Smooth muscle cell (in vitro differentiated cells): Measurements from ENCODE around the gene KRT34. TPM values are rescaled to one million over a fixed set of nuclear protein-coding genes. Genes with fewer than 3 reads are reported as not detected.

ENCODE experiments used
- DNase-seq: peaks from one replicate; lab custom pipeline; 2025; ENCODE audit not compliant: unreplicated experiment; lab: John Stamatoyannopoulos, UW
- H2AFZ ChIP-seq: fragments of 200-600 bp; sonication (generic); 2 replicates; pipeline ENCODE4 v1.6.0; 2016; ENCODE audit warnings: antibody characterized with exemption, low read depth, mild to moderate bottlenecking
- H3F3A ChIP-seq: fragments of 200-600 bp; sonication (generic); 2 replicates; pipeline ENCODE4 v1.6.0; 2017; ENCODE audit warnings: antibody characterized with exemption, low read depth
- H3K27ac ChIP-seq: fragments of 200-600 bp; sonication (generic); 2 replicates; pipeline ENCODE4 v1.5.1; 2016; ENCODE audit warnings: low read depth, mild to moderate bottlenecking
- H3K27me3 ChIP-seq: fragments of 200-600 bp; sonication (generic); 2 replicates; pipeline ENCODE4 v1.6.1; 2016; ENCODE audit warnings: low read depth, mild to moderate bottlenecking
- H3K36me3 ChIP-seq: fragments of 200-600 bp; sonication (generic); 2 replicates; pipeline ENCODE4 v1.5.1; 2016; ENCODE audit warnings: low read depth
- H3K4me1 ChIP-seq: fragments of 200-600 bp; sonication (generic); 2 replicates; pipeline ENCODE4 v1.5.1; 2016; ENCODE audit warnings: low read depth
- H3K4me2 ChIP-seq: fragments of 200-600 bp; sonication (generic); 2 replicates; pipeline ENCODE4 v1.6.0; 2016; ENCODE audit warnings: mild to moderate bottlenecking
- H3K4me3 ChIP-seq: fragments of 200-600 bp; sonication (generic); 2 replicates; pipeline ENCODE4 v1.5.1; 2016; ENCODE audit warnings: mild to moderate bottlenecking
- H3K79me2 ChIP-seq: fragments of 200-600 bp; sonication (generic); 2 replicates; pipeline ENCODE4 v1.6.0; 2016; ENCODE audit warnings: low read depth, mild to moderate bottlenecking
- H3K9ac ChIP-seq: fragments of 200-600 bp; sonication (generic); 2 replicates; pipeline ENCODE4 v1.6.0; 2016; ENCODE audit warnings: low read depth
- H3K9me3 ChIP-seq: fragments of 200-600 bp; sonication (generic); replicated peaks from 2 replicates; pipeline ENCODE4 v1.5.1; 2016; ENCODE audit warnings: low read depth
- H4K20me1 ChIP-seq: fragments of 200-600 bp; sonication (generic); 2 replicates; pipeline ENCODE4 v1.6.0; 2016; ENCODE audit warnings: low read depth
- WGBS: methylation state at CpG from one replicate; pipeline ENCODE4 v1.1.7; 2016; ENCODE audit warnings: low lambda C conversion rate; 5-methylcytosine and 5-hydroxymethylcytosine counted together
- polyA plus RNA-seq: library from polyadenylated mRNA; unstranded; fragments of >200 nt; fragmentation: Nextera tagmentation; extraction: Ambion mirVana; gene quantifications from 2 replicates; pipeline ENCODE4 v1.2.1, GENCODE V29; 2016
- total RNA-seq: library from RNA; depleted of rRNA; stranded (reverse); fragments of >200 nt; gene quantifications from 2 replicates; pipeline ENCODE4 v1.2.3, GENCODE V29; 2014
- TF ChIP-seq, protein P1 (sequence below): fragments of 200-600 bp; sonication (generic); IDR thresholded peaks from 2 replicates; pipeline ENCODE4 v1.5.1; 2017; ENCODE audit warnings: borderline replicate concordance, mild to moderate bottlenecking, antibody characterized with exemption; ENCODE audit not compliant: insufficient read depth, poor library complexity, severe bottlenecking

The KRT34 gene
- total and polyA plus RNA-seq, 2 experiments from 2014 or later: 5.3 to 23.1 TPM

DNA sequence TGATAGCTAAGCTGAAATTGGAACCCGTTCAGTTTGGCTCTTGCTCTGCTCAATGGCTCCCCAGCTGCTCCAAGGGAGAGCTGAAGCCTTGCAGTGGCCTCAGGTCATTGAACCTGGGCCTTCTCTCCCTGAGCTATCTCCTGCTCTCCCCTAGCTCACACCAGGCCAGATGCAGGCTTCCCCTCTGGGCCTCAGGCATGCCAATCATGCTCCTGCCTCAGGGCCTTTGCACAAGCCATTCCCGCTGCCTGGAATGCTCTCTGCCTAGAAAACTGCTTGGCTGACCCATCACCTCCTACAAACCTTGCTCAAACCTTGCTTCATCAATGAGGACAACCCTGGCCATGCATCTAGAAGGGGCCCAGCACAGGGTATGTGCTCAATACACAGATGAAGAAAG is 49.9 kb downstream of the KRT34 start:
- Histone ChIP-seq H3K36me3 (no peaks in the 10 kb centered on the region), H3K9ac (no peak overlapping the region), H3K4me1 (no peaks in the 10 kb centered on the region), H4K20me1 (no peaks in the 10 kb centered on the region), H3K4me3 (no peak overlapping the region), H3K79me2 (no peaks in the 10 kb centered on the region), H2AFZ (no peak overlapping the region), H3K9me3 (no peaks in the 10 kb centered on the region), H3K27ac (no peak overlapping the region), H3K27me3 (no peaks in the 10 kb centered on the region), H3F3A (no peaks in the 10 kb centered on the region), H3K4me2 (no peak overlapping the region)
- WGBS: 85% methylated on average over 2 of the region's 2 CpGs
- TF ChIP-seq, protein P1, sequence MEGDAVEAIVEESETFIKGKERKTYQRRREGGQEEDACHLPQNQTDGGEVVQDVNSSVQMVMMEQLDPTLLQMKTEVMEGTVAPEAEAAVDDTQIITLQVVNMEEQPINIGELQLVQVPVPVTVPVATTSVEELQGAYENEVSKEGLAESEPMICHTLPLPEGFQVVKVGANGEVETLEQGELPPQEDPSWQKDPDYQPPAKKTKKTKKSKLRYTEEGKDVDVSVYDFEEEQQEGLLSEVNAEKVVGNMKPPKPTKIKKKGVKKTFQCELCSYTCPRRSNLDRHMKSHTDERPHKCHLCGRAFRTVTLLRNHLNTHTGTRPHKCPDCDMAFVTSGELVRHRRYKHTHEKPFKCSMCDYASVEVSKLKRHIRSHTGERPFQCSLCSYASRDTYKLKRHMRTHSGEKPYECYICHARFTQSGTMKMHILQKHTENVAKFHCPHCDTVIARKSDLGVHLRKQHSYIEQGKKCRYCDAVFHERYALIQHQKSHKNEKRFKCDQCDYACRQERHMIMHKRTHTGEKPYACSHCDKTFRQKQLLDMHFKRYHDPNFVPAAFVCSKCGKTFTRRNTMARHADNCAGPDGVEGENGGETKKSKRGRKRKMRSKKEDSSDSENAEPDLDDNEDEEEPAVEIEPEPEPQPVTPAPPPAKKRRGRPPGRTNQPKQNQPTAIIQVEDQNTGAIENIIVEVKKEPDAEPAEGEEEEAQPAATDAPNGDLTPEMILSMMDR: no peak
- DNase-seq: no peak

DNA sequence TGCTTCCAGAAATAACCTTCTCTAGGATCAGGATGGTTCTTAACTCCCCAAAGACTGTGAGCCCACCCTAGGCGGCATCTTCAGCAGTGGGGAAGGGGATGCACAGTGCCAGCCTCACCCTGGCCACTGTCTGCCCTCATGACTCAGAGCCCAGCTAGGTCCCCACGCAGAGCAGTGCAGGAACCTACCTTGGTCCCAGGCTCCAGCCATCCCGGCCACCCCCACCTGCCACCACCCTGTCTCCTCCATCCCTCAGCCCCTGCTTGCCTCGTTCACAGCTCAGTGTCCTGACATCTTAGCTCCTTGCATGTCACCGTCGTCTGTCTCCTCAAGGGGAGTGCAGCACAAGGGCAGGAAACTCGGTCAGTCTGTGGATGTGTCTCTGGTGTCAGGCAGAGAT is 50.5 kb downstream of the KRT34 start:
- H3K27ac ChIP-seq: no peak overlapping the region
- no peak overlapping the region for H2AFZ ChIP-seq
- no peaks in the 10 kb centered on the region for H3K36me3 ChIP-seq
- 83% methylated on average over 7 of the region's 7 CpGs for WGBS
- no peaks in the 10 kb centered on the region for H3K27me3 ChIP-seq
- DNase-seq: no peak
- no peaks in the 10 kb centered on the region for H3F3A ChIP-seq
- no peak overlapping the region for H3K4me3 ChIP-seq
- H3K9ac ChIP-seq: no peak overlapping the region
- no peak overlapping the region for H3K4me2 ChIP-seq
- H3K79me2 ChIP-seq: no peaks in the 10 kb centered on the region
- H3K4me1 ChIP-seq: no peaks in the 10 kb centered on the region
- H4K20me1 ChIP-seq: no peaks in the 10 kb centered on the region
- H3K9me3 ChIP-seq: no peaks in the 10 kb centered on the region
- TF ChIP-seq, protein P1: no peak

GRCh38 chr17:41329279-41329948 is 52.7 kb downstream of the KRT34 start:
- H3K9me3 ChIP-seq: no peaks in the 10 kb centered on the region
- no peaks in the 10 kb centered on the region for H4K20me1 ChIP-seq
- H3F3A ChIP-seq: no peaks in the 10 kb centered on the region
- no peak overlapping the region for H3K27ac ChIP-seq
- no peaks in the 10 kb centered on the region for H3K4me1 ChIP-seq
- TF ChIP-seq, protein P1: peak; percentile 70
- H3K9ac ChIP-seq: no peak overlapping the region
- H3K4me3 ChIP-seq: no peak overlapping the region
- DNase-seq: no peak
- no peak overlapping the region for H2AFZ ChIP-seq
- WGBS: 64% methylated on average over 12 of the region's 13 CpGs
- no peak overlapping the region for H3K4me2 ChIP-seq
- H3K79me2 ChIP-seq: no peaks in the 10 kb centered on the region
- no peaks in the 10 kb centered on the region for H3K36me3 ChIP-seq
- H3K27me3 ChIP-seq: no peaks in the 10 kb centered on the region

DNA sequence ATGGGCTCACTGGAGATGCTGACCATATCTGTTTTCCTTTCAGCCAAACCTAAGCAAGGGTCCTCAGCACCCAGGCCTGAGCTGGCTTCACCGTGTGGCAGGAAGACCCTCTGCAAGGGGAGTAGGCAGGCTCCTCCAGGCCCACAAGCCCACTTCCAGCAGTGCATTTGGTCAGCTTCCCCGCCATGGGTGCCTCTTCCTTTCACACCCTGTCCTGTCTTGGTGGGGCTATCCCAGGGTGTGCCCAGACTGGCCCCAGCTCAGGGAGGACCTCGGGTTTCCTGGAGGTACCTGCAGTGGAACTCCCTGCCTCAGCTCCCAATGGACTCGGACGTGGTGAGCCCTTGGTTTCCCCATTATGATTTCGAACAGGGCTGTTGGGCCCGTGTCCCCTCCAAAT is 53.9 kb downstream of the KRT34 start:
- no peak for DNase-seq
- no peak overlapping the region for H3K4me3 ChIP-seq
- H3K9ac ChIP-seq: no peak overlapping the region
- H3F3A ChIP-seq: no peaks in the 10 kb centered on the region
- no peak overlapping the region for H2AFZ ChIP-seq
- no peaks in the 10 kb centered on the region for H3K27me3 ChIP-seq
- H3K79me2 ChIP-seq: no peaks in the 10 kb centered on the region
- H4K20me1 ChIP-seq: no peaks in the 10 kb centered on the region
- H3K36me3 ChIP-seq: no peaks in the 10 kb centered on the region
- 91% methylated on average over 7 of the region's 7 CpGs for WGBS
- H3K4me2 ChIP-seq: no peak overlapping the region
- TF ChIP-seq, protein P1: no peak
- H3K27ac ChIP-seq: no peak overlapping the region
- no peaks in the 10 kb centered on the region for H3K9me3 ChIP-seq
- H3K4me1 ChIP-seq: no peaks in the 10 kb centered on the region
